IMR-90 (cell line): Measurements from ENCODE around the gene XPO6. TPM values are rescaled to one million over a fixed set of nuclear protein-coding genes. Genes with fewer than 3 reads are reported as not detected.

Experiments
- ATAC-seq: fragments of 200-7000 bp; cut with Tn5 transposase; 2 replicates; pipeline ENCODE4 v1.9.1; 2020; ENCODE audit warnings: low read depth, mild to moderate bottlenecking, moderate library complexity
- BruUV-seq: library from RNA; stranded (reverse); fragments of 400-500 nt; replicated peaks from 2 replicates; lab custom pipeline; 2021; lab: Mats Ljungman, UMichigan
- CTCF ChIA-PET: fragments of 300-600 bp; formaldehyde crosslinking; extraction: SDS; loops from one replicate; lab custom pipeline; 2021; ENCODE audit warnings: antibody characterized with exemption; lab: Yijun Ruan, JAX
- POLR2A ChIA-PET: fragments of 300-600 bp; sonication (Branson Sonifier 250); formaldehyde crosslinking; loops from one replicate; lab custom pipeline; 2022; ENCODE audit warnings: antibody characterized with exemption; ENCODE audit not compliant: unreplicated experiment; lab: Charles Lee
- DNase-seq: peaks from one replicate; pipeline ENCODE4 v3.0.0; 2013
- H2AFZ ChIP-seq: replicated peaks from 2 replicates; pipeline ENCODE3; 2013; ENCODE audit warnings: low read length, mild to moderate bottlenecking; ENCODE audit not compliant: poor library complexity
- H2AK5ac ChIP-seq: 2 replicates; pipeline ENCODE4 v1.6.1; 2013; ENCODE audit warnings: low read depth, low read length, inconsistent platforms
- H2AK9ac ChIP-seq: replicated peaks from 2 replicates; pipeline ENCODE3; 2013; ENCODE audit warnings: mild to moderate bottlenecking, low read depth, low read length, moderate library complexity; ENCODE audit not compliant: poor library complexity
- H2BK120ac ChIP-seq: 2 replicates; pipeline ENCODE4 v1.6.1; 2013; ENCODE audit warnings: low read depth, low read length, inconsistent platforms
- H2BK15ac ChIP-seq: 3 replicates; pipeline ENCODE4 v1.6.1; 2013; ENCODE audit warnings: low read depth, low read length, inconsistent platforms
- H2BK20ac ChIP-seq: 2 replicates; pipeline ENCODE4 v1.6.1; 2013; ENCODE audit warnings: low read depth, mild to moderate bottlenecking, inconsistent platforms, low read length, moderate library complexity
- H2BK5ac ChIP-seq: 2 replicates; pipeline ENCODE4 v1.6.1; 2013; ENCODE audit warnings: mild to moderate bottlenecking, low read depth, low read length, inconsistent platforms; ENCODE audit not compliant: poor library complexity, severe bottlenecking
- H3K14ac ChIP-seq: replicated peaks from 2 replicates; pipeline ENCODE4 v1.6.1; 2013; ENCODE audit warnings: low read depth, low read length, inconsistent platforms
- H3K18ac ChIP-seq: 2 replicates; pipeline ENCODE4 v1.6.1; 2013; ENCODE audit warnings: low read depth, low read length, control low read depth
- H3K23ac ChIP-seq: 2 replicates; pipeline ENCODE4 v1.6.1; 2013; ENCODE audit warnings: low read depth, low read length, inconsistent platforms
- H3K27ac ChIP-seq: 2 replicates; pipeline ENCODE4 v1.5.1; 2013; ENCODE audit warnings: mild to moderate bottlenecking, control low read depth, low read length; ENCODE audit not compliant: insufficient read depth
- H3K27me3 ChIP-seq: 2 replicates; pipeline ENCODE4 v1.6.1; 2013; ENCODE audit warnings: low read length; ENCODE audit not compliant: control insufficient read depth, insufficient read depth
- H3K36me3 ChIP-seq: 2 replicates; pipeline ENCODE4 v1.6.1; 2013; ENCODE audit warnings: low read length, mixed read lengths; ENCODE audit not compliant: control insufficient read depth, insufficient read depth
- H3K4ac ChIP-seq: 2 replicates; pipeline ENCODE4 v1.6.1; 2013; ENCODE audit warnings: low read depth, low read length, inconsistent platforms
- H3K4me1 ChIP-seq: 2 replicates; pipeline ENCODE4 v1.6.1; 2013; ENCODE audit warnings: low read length, mixed read lengths; ENCODE audit not compliant: control insufficient read depth, insufficient read depth
- H3K4me2 ChIP-seq: 2 replicates; pipeline ENCODE4 v1.6.1; 2013; ENCODE audit warnings: low read depth, mild to moderate bottlenecking, control low read depth, low read length, moderate library complexity
- H3K4me3 ChIP-seq: 2 replicates; pipeline ENCODE4 v1.5.1; 2013; ENCODE audit warnings: low read depth, mild to moderate bottlenecking, control low read depth, low read length, moderate library complexity; ENCODE audit not compliant: insufficient read depth
- H3K56ac ChIP-seq: 2 replicates; pipeline ENCODE4 v1.6.1; 2013; ENCODE audit warnings: low read length, inconsistent platforms; ENCODE audit not compliant: insufficient read depth; ENCODE audit errors: extremely low read depth
- H3K79me1 ChIP-seq, 2 experiments: 2 replicates each; pipeline ENCODE4 v1.6.1; 2013; ENCODE audit warnings: low read length in 2 of 2, inconsistent platforms in 1 of 2, low read depth in 1 of 2
- H3K9ac ChIP-seq: 2 replicates; pipeline ENCODE4 v1.6.1; 2013; ENCODE audit warnings: low read depth, low read length, control low read depth
- H3K9me1 ChIP-seq: 2 replicates; pipeline ENCODE4 v1.6.1; 2013; ENCODE audit warnings: low read length, inconsistent platforms; ENCODE audit not compliant: insufficient read depth
- H3K9me3 ChIP-seq: 2 replicates; pipeline ENCODE4 v1.6.1; 2013; ENCODE audit warnings: low read length; ENCODE audit not compliant: control insufficient read depth, insufficient read depth
- H4K20me1 ChIP-seq: 2 replicates; pipeline ENCODE4 v1.6.1; 2013; ENCODE audit warnings: low read length, inconsistent platforms; ENCODE audit not compliant: insufficient read depth
- H4K5ac ChIP-seq: 2 replicates; pipeline ENCODE4 v1.6.1; 2013; ENCODE audit warnings: mild to moderate bottlenecking, low read depth, low read length, control low read depth
- H4K8ac ChIP-seq, 2 experiments: 2 replicates each; pipeline ENCODE4 v1.6.1; 2013; ENCODE audit warnings: low read depth in 2 of 2, low read length in 2 of 2, control low read depth in 1 of 2, inconsistent platforms in 1 of 2
- H4K91ac ChIP-seq: 2 replicates; pipeline ENCODE4 v1.6.1; 2013; ENCODE audit warnings: low read depth, low read length, inconsistent platforms; ENCODE audit not compliant: insufficient read depth
- BHLHE40 ChIP-seq: fragments of 150-350 bp; IDR thresholded peaks from 2 replicates; pipeline ENCODE4 v1.6.1; 2016; ENCODE audit warnings: mild to moderate bottlenecking, low read depth, low read length
- CEBPB ChIP-seq: IDR thresholded peaks from 2 replicates; pipeline ENCODE4 v1.6.1; 2012; ENCODE audit warnings: low read depth, low read length, improper control_type of control experiment
- RAD21 ChIP-seq: IDR thresholded peaks from 2 replicates; pipeline ENCODE4 v1.6.1; 2012; ENCODE audit warnings: low read length, improper control_type of control experiment
- WGBS, 2 experiments: methylation state at CpG; one replicate each; pipeline versions ENCODE4 v1.1.5 to v1.1.7; 2013; ENCODE audit warnings: missing lambda C conversion rate in 2 of 2; ENCODE audit not compliant: insufficient read length in 1 of 2; ENCODE audit errors: extremely low coverage in 2 of 2; 5-methylcytosine and 5-hydroxymethylcytosine counted together
- dilution Hi-C: fragments of 300-500 bp; cut with HindIII; formaldehyde crosslinking; loops from one replicate; pipeline ENCODE4 v1.14.3; 2018; ENCODE audit warnings: low sequenced_read_pairs; ENCODE audit not compliant: unreplicated experiment
- in situ Hi-C: fragments of 300-500 bp; cut with MboI; formaldehyde crosslinking; loops from 3 replicates; pipeline ENCODE4 v1.14.3; 2019; ENCODE audit warnings: low sequenced_read_pairs, inconsistent platforms, mixed read lengths
- intact Hi-C: fragments of 100-400 bp; cut with micrococcal nuclease; formaldehyde crosslinking; loops from 2 replicates; pipeline ENCODE4 v1.10.0; 2022
- polyA plus RNA-seq, 3 experiments: library from polyadenylated mRNA; depleted of rRNA; stranded (reverse); fragments of >200 nt; gene quantifications; 2 replicates each; pipeline ENCODE4 v1.2.3, GENCODE V29; 2012; ENCODE audit warnings: low replicate concordance in 1 of 3
- total RNA-seq: library from RNA; depleted of rRNA; stranded (reverse); fragments of >200 nt; gene quantifications from 2 replicates; pipeline ENCODE4 v1.2.3, GENCODE V29; 2012

Gene XPO6
- total and polyA plus RNA-seq, 2 of the 4 experiments (the other 2 are of a cell fraction): 108 to 184 TPM

- H3K18ac ChIP-seq: no peak overlapping the region
- no peak overlapping the region for H3K9ac ChIP-seq
- ATAC-seq: no peak
- no peak overlapping the region for H3K4me2 ChIP-seq
- H2AK5ac ChIP-seq: no peak overlapping the region
- no peak overlapping the region for H2BK15ac ChIP-seq
- in situ Hi-C loops (no loop called here), intact Hi-C loops (no loop called here), dilution Hi-C loops (no loop called here)
- H4K91ac ChIP-seq: no peak overlapping the region
- H4K8ac ChIP-seq: no peak overlapping the region
- H3K4me3 ChIP-seq: no peak overlapping the region
- no peak overlapping the region for H3K27ac ChIP-seq
- H3K27me3 ChIP-seq: no peaks in the 10 kb centered on the region
- H2BK5ac ChIP-seq: no peak overlapping the region
- H3K4ac ChIP-seq: no peak overlapping the region
- peaks cover 15% of the 10 kb centered on the region for H3K9me1 ChIP-seq
- H2AK9ac ChIP-seq: no peak overlapping the region
- no peak for TF ChIP-seq RAD21
- no peak for TF ChIP-seq BHLHE40
- TF ChIP-seq CEBPB: no peak
- H3K14ac ChIP-seq: no peak overlapping the region
- peaks cover 25% of the 10 kb centered on the region for H3K36me3 ChIP-seq
- CTCF ChIA-PET: no interaction called here
- no peak overlapping the region for H2BK20ac ChIP-seq
- no peak overlapping the region for H4K5ac ChIP-seq
- peaks cover 6% of the 10 kb centered on the region for H3K4me1 ChIP-seq
- no TSS peak for BruUV-seq
- H2AFZ ChIP-seq: no peak overlapping the region
- peaks cover 32% of the 10 kb centered on the region for H4K20me1 ChIP-seq
- WGBS, 2 experiments: 91% methylated on average over 11 of the region's 17 CpGs; no CpG with 5 or more reads in 1 of the 2 experiments
- no peak overlapping the region for H2BK120ac ChIP-seq
- no peak for DNase-seq
- peaks cover 3 to 34% of the 10 kb centered on the region in 2 experiments; a peak in 3 of 4 replicates for H3K79me1 ChIP-seq
- H3K23ac ChIP-seq: no peak overlapping the region
- H3K56ac ChIP-seq: no peak overlapping the region
- POLR2A ChIA-PET: no interaction called here
- no peaks in the 10 kb centered on the region for H3K9me3 ChIP-seq
Observed at GRCh38 chr16:28092721-28093384, 118.9 kb downstream of the XPO6 start.
